IMR-90 (cell line): ENCODE results near the gene TCOF1. TPM values are rescaled to one million over a fixed set of nuclear protein-coding genes. Genes with fewer than 3 reads are reported as not detected.

ENCODE experiments used
- ATAC-seq: fragments of 200-7000 bp; cut with Tn5 transposase; 2 replicates; pipeline ENCODE4 v1.9.1; 2020; ENCODE audit warnings: low read depth, mild to moderate bottlenecking, moderate library complexity
- BruUV-seq: library from RNA; stranded (reverse); fragments of 400-500 nt; replicated peaks from 2 replicates; lab custom pipeline; 2021; lab: Mats Ljungman, UMichigan
- CTCF ChIA-PET: fragments of 300-600 bp; formaldehyde crosslinking; extraction: SDS; loops from one replicate; lab custom pipeline; 2021; ENCODE audit warnings: antibody characterized with exemption; lab: Yijun Ruan, JAX
- POLR2A ChIA-PET: fragments of 300-600 bp; sonication (Branson Sonifier 250); formaldehyde crosslinking; loops from one replicate; lab custom pipeline; 2022; ENCODE audit warnings: antibody characterized with exemption; ENCODE audit not compliant: unreplicated experiment; lab: Charles Lee
- DNase-seq: peaks from one replicate; pipeline ENCODE4 v3.0.0; 2013
- H2AFZ ChIP-seq: replicated peaks from 2 replicates; pipeline ENCODE3; 2013; ENCODE audit warnings: low read length, mild to moderate bottlenecking; ENCODE audit not compliant: poor library complexity
- H2AK5ac ChIP-seq: 2 replicates; pipeline ENCODE4 v1.6.1; 2013; ENCODE audit warnings: low read depth, low read length, inconsistent platforms
- H2AK9ac ChIP-seq: replicated peaks from 2 replicates; pipeline ENCODE3; 2013; ENCODE audit warnings: mild to moderate bottlenecking, low read depth, low read length, moderate library complexity; ENCODE audit not compliant: poor library complexity
- H2BK120ac ChIP-seq: 2 replicates; pipeline ENCODE4 v1.6.1; 2013; ENCODE audit warnings: low read depth, low read length, inconsistent platforms
- H2BK15ac ChIP-seq: 3 replicates; pipeline ENCODE4 v1.6.1; 2013; ENCODE audit warnings: low read depth, low read length, inconsistent platforms
- H2BK20ac ChIP-seq: 2 replicates; pipeline ENCODE4 v1.6.1; 2013; ENCODE audit warnings: low read depth, mild to moderate bottlenecking, inconsistent platforms, low read length, moderate library complexity
- H2BK5ac ChIP-seq: 2 replicates; pipeline ENCODE4 v1.6.1; 2013; ENCODE audit warnings: mild to moderate bottlenecking, low read depth, low read length, inconsistent platforms; ENCODE audit not compliant: poor library complexity, severe bottlenecking
- H3K14ac ChIP-seq: replicated peaks from 2 replicates; pipeline ENCODE4 v1.6.1; 2013; ENCODE audit warnings: low read depth, low read length, inconsistent platforms
- H3K18ac ChIP-seq: 2 replicates; pipeline ENCODE4 v1.6.1; 2013; ENCODE audit warnings: low read depth, low read length, control low read depth
- H3K23ac ChIP-seq: 2 replicates; pipeline ENCODE4 v1.6.1; 2013; ENCODE audit warnings: low read depth, low read length, inconsistent platforms
- H3K27ac ChIP-seq: 2 replicates; pipeline ENCODE4 v1.5.1; 2013; ENCODE audit warnings: mild to moderate bottlenecking, control low read depth, low read length; ENCODE audit not compliant: insufficient read depth
- H3K27me3 ChIP-seq: 2 replicates; pipeline ENCODE4 v1.6.1; 2013; ENCODE audit warnings: low read length; ENCODE audit not compliant: control insufficient read depth, insufficient read depth
- H3K36me3 ChIP-seq: 2 replicates; pipeline ENCODE4 v1.6.1; 2013; ENCODE audit warnings: low read length, mixed read lengths; ENCODE audit not compliant: control insufficient read depth, insufficient read depth
- H3K4ac ChIP-seq: 2 replicates; pipeline ENCODE4 v1.6.1; 2013; ENCODE audit warnings: low read depth, low read length, inconsistent platforms
- H3K4me1 ChIP-seq: 2 replicates; pipeline ENCODE4 v1.6.1; 2013; ENCODE audit warnings: low read length, mixed read lengths; ENCODE audit not compliant: control insufficient read depth, insufficient read depth
- H3K4me2 ChIP-seq: 2 replicates; pipeline ENCODE4 v1.6.1; 2013; ENCODE audit warnings: low read depth, mild to moderate bottlenecking, control low read depth, low read length, moderate library complexity
- H3K4me3 ChIP-seq: 2 replicates; pipeline ENCODE4 v1.5.1; 2013; ENCODE audit warnings: low read depth, mild to moderate bottlenecking, control low read depth, low read length, moderate library complexity; ENCODE audit not compliant: insufficient read depth
- H3K56ac ChIP-seq: 2 replicates; pipeline ENCODE4 v1.6.1; 2013; ENCODE audit warnings: low read length, inconsistent platforms; ENCODE audit not compliant: insufficient read depth; ENCODE audit errors: extremely low read depth
- H3K79me1 ChIP-seq, 2 experiments: 2 replicates each; pipeline ENCODE4 v1.6.1; 2013; ENCODE audit warnings: low read length in 2 of 2, inconsistent platforms in 1 of 2, low read depth in 1 of 2
- H3K9ac ChIP-seq: 2 replicates; pipeline ENCODE4 v1.6.1; 2013; ENCODE audit warnings: low read depth, low read length, control low read depth
- H3K9me1 ChIP-seq: 2 replicates; pipeline ENCODE4 v1.6.1; 2013; ENCODE audit warnings: low read length, inconsistent platforms; ENCODE audit not compliant: insufficient read depth
- H3K9me3 ChIP-seq: 2 replicates; pipeline ENCODE4 v1.6.1; 2013; ENCODE audit warnings: low read length; ENCODE audit not compliant: control insufficient read depth, insufficient read depth
- H4K20me1 ChIP-seq: 2 replicates; pipeline ENCODE4 v1.6.1; 2013; ENCODE audit warnings: low read length, inconsistent platforms; ENCODE audit not compliant: insufficient read depth
- H4K5ac ChIP-seq: 2 replicates; pipeline ENCODE4 v1.6.1; 2013; ENCODE audit warnings: mild to moderate bottlenecking, low read depth, low read length, control low read depth
- H4K8ac ChIP-seq, 2 experiments: 2 replicates each; pipeline ENCODE4 v1.6.1; 2013; ENCODE audit warnings: low read depth in 2 of 2, low read length in 2 of 2, control low read depth in 1 of 2, inconsistent platforms in 1 of 2
- H4K91ac ChIP-seq: 2 replicates; pipeline ENCODE4 v1.6.1; 2013; ENCODE audit warnings: low read depth, low read length, inconsistent platforms; ENCODE audit not compliant: insufficient read depth
- CTCF ChIP-seq: conservative IDR thresholded peaks from 2 replicates; pipeline ENCODE4 v1.5.1; 2012; ENCODE audit warnings: mild to moderate bottlenecking, low read depth, low read length, improper control_type of control experiment
- ELK1 ChIP-seq: fragments of 150-350 bp; IDR thresholded peaks from 2 replicates; pipeline ENCODE4 v1.6.1; 2016; ENCODE audit warnings: low read depth, mild to moderate bottlenecking, low read length, moderate library complexity, borderline replicate concordance
- MAFK ChIP-seq: IDR thresholded peaks from 2 replicates; pipeline ENCODE4 v1.6.1; 2012; ENCODE audit warnings: low read depth, low read length, improper control_type of control experiment
- MAZ ChIP-seq: IDR thresholded peaks from 2 replicates; pipeline ENCODE4 v1.6.1; 2012; ENCODE audit warnings: low read depth, mild to moderate bottlenecking, low read length, improper control_type of control experiment, moderate library complexity, borderline replicate concordance
- MXI1 ChIP-seq: IDR thresholded peaks from 2 replicates; pipeline ENCODE4 v1.6.1; 2012; ENCODE audit warnings: low read depth, mild to moderate bottlenecking, low read length, moderate library complexity, borderline replicate concordance
- POLR2A ChIP-seq: IDR thresholded peaks from 2 replicates; pipeline ENCODE4 v1.6.1; 2012; ENCODE audit warnings: mild to moderate bottlenecking, low read depth, low read length
- RAD21 ChIP-seq: IDR thresholded peaks from 2 replicates; pipeline ENCODE4 v1.6.1; 2012; ENCODE audit warnings: low read length, improper control_type of control experiment
- RFX5 ChIP-seq: IDR thresholded peaks from 2 replicates; pipeline ENCODE4 v1.8.0; 2012; ENCODE audit warnings: low read depth, mild to moderate bottlenecking, low read length, moderate library complexity
- SMC3 ChIP-seq: fragments of 150-350 bp; IDR thresholded peaks from 2 replicates; pipeline ENCODE4 v1.6.1; 2016; ENCODE audit warnings: low read depth, mild to moderate bottlenecking, antibody characterized with exemption, low read length, moderate library complexity
- WGBS, 2 experiments: methylation state at CpG; one replicate each; pipeline versions ENCODE4 v1.1.5 to v1.1.7; 2013; ENCODE audit warnings: missing lambda C conversion rate in 2 of 2; ENCODE audit not compliant: insufficient read length in 1 of 2; ENCODE audit errors: extremely low coverage in 2 of 2; 5-methylcytosine and 5-hydroxymethylcytosine counted together
- dilution Hi-C: fragments of 300-500 bp; cut with HindIII; formaldehyde crosslinking; loops from one replicate; pipeline ENCODE4 v1.14.3; 2018; ENCODE audit warnings: low sequenced_read_pairs; ENCODE audit not compliant: unreplicated experiment
- in situ Hi-C: fragments of 300-500 bp; cut with MboI; formaldehyde crosslinking; loops from 3 replicates; pipeline ENCODE4 v1.14.3; 2019; ENCODE audit warnings: low sequenced_read_pairs, inconsistent platforms, mixed read lengths
- intact Hi-C: fragments of 100-400 bp; cut with micrococcal nuclease; formaldehyde crosslinking; loops from 2 replicates; pipeline ENCODE4 v1.10.0; 2022
- polyA plus RNA-seq, 3 experiments: library from polyadenylated mRNA; depleted of rRNA; stranded (reverse); fragments of >200 nt; gene quantifications; 2 replicates each; pipeline ENCODE4 v1.2.3, GENCODE V29; 2012; ENCODE audit warnings: low replicate concordance in 1 of 3
- total RNA-seq: library from RNA; depleted of rRNA; stranded (reverse); fragments of >200 nt; gene quantifications from 2 replicates; pipeline ENCODE4 v1.2.3, GENCODE V29; 2012

TCOF1 gene
- total and polyA plus RNA-seq, 2 of the 4 experiments (the other 2 are of a cell fraction): 18.2 to 19.7 TPM

GRCh38 chr5:150440948-150441812, 83.7 kb downstream of the TCOF1 start (continued):
- TF ChIP-seq MAZ (no peak), POLR2A (no peak)

GRCh38 chr5:150441813-150442698, 84.6 kb downstream of the TCOF1 start:
- no TSS peak for BruUV-seq
- no peaks in the 10 kb centered on the region for H3K9me3 ChIP-seq
- dilution Hi-C loops: no loop called here
- 61% methylated on average over 11 of the region's 18 CpGs; no CpG with 5 or more reads in 1 of the 2 experiments for WGBS, 2 experiments
- no peak overlapping the region for H3K4me2 ChIP-seq
- H3K27ac ChIP-seq: no peak overlapping the region
- no peak overlapping the region for H3K56ac ChIP-seq
- H2BK120ac ChIP-seq: no peak overlapping the region
- H4K91ac ChIP-seq: no peak overlapping the region
- H2BK15ac ChIP-seq: no peak overlapping the region
- DNase-seq (no peak), ATAC-seq (peak; percentile 13)
- no peak overlapping the region for H2BK20ac ChIP-seq
- intact Hi-C loops: no loop called here
- ChIA-PET CTCF (no interaction called here), POLR2A (interaction anchor here (0.7 kb wide), 1 partner anchor 631 kb away, joined by 3 read pairs; no protein-coding TSS in a partner anchor)
- peaks cover 44% of the 10 kb centered on the region for H3K36me3 ChIP-seq
- H2AK9ac ChIP-seq: no peak overlapping the region
- no peak overlapping the region for H4K5ac ChIP-seq
- H3K9me1 ChIP-seq: peaks cover 5% of the 10 kb centered on the region; the same call in 1 of the 2 replicates
- no peak overlapping the region for H2BK5ac ChIP-seq
- peaks cover 51% of the 10 kb centered on the region for H4K20me1 ChIP-seq
- H2AFZ ChIP-seq: no peak overlapping the region
- H2AK5ac ChIP-seq: no peak overlapping the region
- no peak overlapping the region for H3K9ac ChIP-seq
- no peak overlapping the region for H3K23ac ChIP-seq
- no peaks in the 10 kb centered on the region for H3K27me3 ChIP-seq
- in situ Hi-C loops: loop anchor here (25.0 kb wide), 2 partner anchors 605 to 805 kb away; no protein-coding TSS in a partner anchor
- H3K18ac ChIP-seq: no peak overlapping the region
- no peaks in the 10 kb centered on the region for H3K4me1 ChIP-seq
- peaks cover 25 to 43% of the 10 kb centered on the region in 2 experiments for H3K79me1 ChIP-seq
- no peak overlapping the region for H3K14ac ChIP-seq
- no peak overlapping the region for H3K4me3 ChIP-seq
- H4K8ac ChIP-seq: no peak overlapping the region
- H3K4ac ChIP-seq: no peak overlapping the region
- TF ChIP-seq SMC3 (no peak), RAD21 (no peak), ELK1 (no peak), CTCF (no peak), MXI1 (no peak), RFX5 (no peak), MAFK (no peak)
